ENCODE measurements around the gene SLC35E1.

SLC35E1 gene

GRCh38 chr19:16587833-16588823, 15.9 kb upstream of the SLC35E1 start:
- Histone ChIP-seq H3K9me3 (ENCODE audit: insufficient read depth, low read length) (no peaks in the 10 kb centered on the region), H3K36me3 (replicated peaks; ENCODE audit: low read depth, low read length) (peaks cover 18% of the 10 kb centered on the region), H3K27me3 (ENCODE audit: low read depth, low read length) (no peaks in the 10 kb centered on the region), H3K9ac (ENCODE audit: low read length) (peak overlapping the region; percentile 97), H3K4me3 (ENCODE audit: low read length) (peak overlapping the region; percentile 79), H3K4me2 (ENCODE audit: low read length) (peak overlapping the region; percentile 92), H3K4me1 (ENCODE audit: low read length) (peaks cover 78% of the 10 kb centered on the region), H3K27ac (ENCODE audit: low read length) (peak overlapping the region; percentile 93), H2AFZ (ENCODE audit: low read depth, low read length) (no peak overlapping the region), H3K79me2 (ENCODE audit: low read length) (peaks cover 97% of the 10 kb centered on the region), H4K20me1 (ENCODE audit: insufficient read depth, low read length) (peaks cover 17% of the 10 kb centered on the region; the same call in 1 of the 2 replicates)
- TF ChIP-seq EZH2phosphoT487 (IDR thresholded peaks at IDR 0.05; ENCODE audit: low read depth), result no peak
- TF ChIP-seq, protein P1, sequence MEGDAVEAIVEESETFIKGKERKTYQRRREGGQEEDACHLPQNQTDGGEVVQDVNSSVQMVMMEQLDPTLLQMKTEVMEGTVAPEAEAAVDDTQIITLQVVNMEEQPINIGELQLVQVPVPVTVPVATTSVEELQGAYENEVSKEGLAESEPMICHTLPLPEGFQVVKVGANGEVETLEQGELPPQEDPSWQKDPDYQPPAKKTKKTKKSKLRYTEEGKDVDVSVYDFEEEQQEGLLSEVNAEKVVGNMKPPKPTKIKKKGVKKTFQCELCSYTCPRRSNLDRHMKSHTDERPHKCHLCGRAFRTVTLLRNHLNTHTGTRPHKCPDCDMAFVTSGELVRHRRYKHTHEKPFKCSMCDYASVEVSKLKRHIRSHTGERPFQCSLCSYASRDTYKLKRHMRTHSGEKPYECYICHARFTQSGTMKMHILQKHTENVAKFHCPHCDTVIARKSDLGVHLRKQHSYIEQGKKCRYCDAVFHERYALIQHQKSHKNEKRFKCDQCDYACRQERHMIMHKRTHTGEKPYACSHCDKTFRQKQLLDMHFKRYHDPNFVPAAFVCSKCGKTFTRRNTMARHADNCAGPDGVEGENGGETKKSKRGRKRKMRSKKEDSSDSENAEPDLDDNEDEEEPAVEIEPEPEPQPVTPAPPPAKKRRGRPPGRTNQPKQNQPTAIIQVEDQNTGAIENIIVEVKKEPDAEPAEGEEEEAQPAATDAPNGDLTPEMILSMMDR (IDR thresholded peaks at IDR 0.05; ENCODE audit: low read depth, low read length), result peak; percentile 36

DNA sequence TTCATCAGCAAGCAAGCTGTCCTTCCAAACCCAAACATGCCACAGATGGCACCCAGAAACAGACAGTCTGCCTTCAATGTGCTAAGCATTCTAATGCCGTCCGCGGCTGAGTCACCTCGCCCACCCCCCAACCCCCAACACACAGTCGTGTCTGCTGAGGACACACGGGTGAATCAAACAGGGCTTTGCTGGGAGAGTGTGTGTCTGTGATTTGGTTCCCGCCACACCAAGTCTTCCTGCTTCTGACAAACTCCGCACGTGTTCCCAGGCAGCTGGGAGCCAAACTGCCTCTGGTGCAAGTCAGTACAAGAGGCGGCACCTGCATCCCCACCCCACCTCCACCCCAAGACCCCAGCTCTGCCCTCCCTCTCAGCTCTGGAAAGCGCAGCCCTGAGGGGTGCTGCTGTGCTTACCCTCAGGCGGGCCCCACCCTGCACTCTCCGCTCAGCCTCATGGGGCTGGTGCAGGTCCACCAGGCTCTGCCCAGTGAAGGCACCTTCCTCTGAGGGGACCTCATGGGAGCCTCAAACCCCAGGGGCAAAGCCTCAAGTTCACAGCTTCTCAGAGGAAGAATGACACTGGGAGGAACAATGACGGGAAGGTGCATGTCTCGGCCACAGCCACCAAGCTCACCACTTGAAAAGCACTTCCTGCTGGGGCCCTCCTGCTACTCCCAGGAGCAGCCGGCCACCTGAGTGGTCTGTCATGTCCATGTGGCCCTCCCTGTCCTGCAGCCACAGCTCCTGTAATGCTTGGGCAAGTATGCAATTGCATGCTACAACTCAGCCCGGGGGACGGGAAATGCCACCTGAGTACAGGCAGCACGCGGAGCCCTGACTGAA, 15.0 kb upstream of the SLC35E1 start:
- Histone ChIP-seq H3K79me2 (ENCODE audit: low read length) (peaks cover 97% of the 10 kb centered on the region), H2AFZ (ENCODE audit: low read depth, low read length) (no peak overlapping the region), H3K4me1 (ENCODE audit: low read length) (peaks cover 85% of the 10 kb centered on the region), H3K9ac (ENCODE audit: low read length) (peak overlapping the region; percentile 97), H4K20me1 (ENCODE audit: insufficient read depth, low read length) (peaks cover 8% of the 10 kb centered on the region; the same call in 1 of the 2 replicates), H3K4me2 (ENCODE audit: low read length) (peak overlapping the region; percentile 92), H3K9me3 (ENCODE audit: insufficient read depth, low read length) (no peaks in the 10 kb centered on the region), H3K27ac (ENCODE audit: low read length) (peak overlapping the region; percentile 93), H3K4me3 (ENCODE audit: low read length) (peak overlapping the region; percentile 79), H3K36me3 (replicated peaks; ENCODE audit: low read depth, low read length) (peaks cover 18% of the 10 kb centered on the region), H3K27me3 (ENCODE audit: low read depth, low read length) (no peaks in the 10 kb centered on the region)
- TF ChIP-seq EZH2phosphoT487 (IDR thresholded peaks at IDR 0.05; ENCODE audit: low read depth), result no peak
- TF ChIP-seq, protein P1 (IDR thresholded peaks at IDR 0.05; ENCODE audit: low read depth, low read length), result no peak

- no peaks in the 10 kb centered on the region for H3K27me3 ChIP-seq (ENCODE audit: low read depth, low read length)
- H3K4me1 ChIP-seq (ENCODE audit: low read length), result peaks cover 85% of the 10 kb centered on the region
- peak overlapping the region; percentile 97 for H3K9ac ChIP-seq (ENCODE audit: low read length)
- peak overlapping the region; percentile 79 for H3K4me3 ChIP-seq (ENCODE audit: low read length)
- H3K79me2 ChIP-seq (ENCODE audit: low read length), result peaks cover 97% of the 10 kb centered on the region
- no peaks in the 10 kb centered on the region for H3K9me3 ChIP-seq (ENCODE audit: insufficient read depth, low read length)
- H3K4me2 ChIP-seq (ENCODE audit: low read length), result peak overlapping the region; percentile 92
- H3K27ac ChIP-seq (ENCODE audit: low read length), result peak overlapping the region; percentile 93
- TF ChIP-seq, protein P1 (IDR thresholded peaks at IDR 0.05; ENCODE audit: low read depth, low read length), result no peak
- no peak for TF ChIP-seq EZH2phosphoT487 (IDR thresholded peaks at IDR 0.05; ENCODE audit: low read depth)
- peaks cover 18% of the 10 kb centered on the region for H3K36me3 ChIP-seq (replicated peaks; ENCODE audit: low read depth, low read length)
- H4K20me1 ChIP-seq (ENCODE audit: insufficient read depth, low read length), result peaks cover 3% of the 10 kb centered on the region; the same call in 1 of the 2 replicates
- no peak overlapping the region for H2AFZ ChIP-seq (ENCODE audit: low read depth, low read length)
Observed at GRCh38 chr19:16586477-16586871, 14.3 kb upstream of the SLC35E1 start.

Data from OCI-LY3 (cell line).